Stimulated activated memory B cell treated with anti-CD40 and anti-IgM and Interleukin-4, amounts not matched to agents 10 μg/mL and 1 μg/mL and 100 μg/mL, for 72 hours (primary cell): ENCODE measurements around the gene CCR4.
A peak's percentile ranks its signal among the peaks of the same experiment; 100 is the strongest.
"Not testable (repeated sequence)": the region's sequence is repeated elsewhere in the genome, so short reads cannot be mapped to it uniquely, and the experiment has no call there.

Experiments used
- ATAC-seq: fragments of 150-1000 bp; cut with Tn5 transposase; 2 replicates; pipeline ENCODE4 v1.10.0; 2021
- H3K27ac Mint-ChIP-seq: one replicate; pipeline ENCODE4 v1.8.0; 2022; ENCODE audit warnings: mild to moderate bottlenecking, mixed read lengths
- H3K27me3 Mint-ChIP-seq: one replicate; pipeline ENCODE4 v1.8.0; 2022; ENCODE audit warnings: mixed read lengths
- H3K36me3 Mint-ChIP-seq: one replicate; pipeline ENCODE4 v1.8.0; 2022; ENCODE audit warnings: mixed read lengths
- H3K4me1 Mint-ChIP-seq: one replicate; pipeline ENCODE4 v1.8.0; 2022; ENCODE audit warnings: mixed read lengths
- H3K4me3 Mint-ChIP-seq: one replicate; pipeline ENCODE4 v1.8.0; 2022; ENCODE audit warnings: mild to moderate bottlenecking, moderate library complexity, mixed read lengths
- H3K9me3 Mint-ChIP-seq: one replicate; pipeline ENCODE4 v1.8.0; 2022; ENCODE audit warnings: mixed read lengths

Gene CCR4

GRCh38 chr3:32945598-32945997, 5.8 kb upstream of the CCR4 start:
- not testable (repeated sequence) for ATAC-seq, H3K36me3 Mint-ChIP-seq, H3K4me3 Mint-ChIP-seq, H3K27me3 Mint-ChIP-seq, H3K27ac Mint-ChIP-seq, H3K9me3 Mint-ChIP-seq
- peaks cover 11% of the 10 kb centered on the region for H3K4me1 Mint-ChIP-seq

- Mint-ChIP-seq H3K9me3 (no peaks in the 10 kb centered on the region), H3K36me3 (no peaks in the 10 kb centered on the region), H3K4me3 (no peak overlapping the region), H3K4me1 (peaks cover 22% of the 10 kb centered on the region), H3K27ac (peak overlapping the region; percentile 61), H3K27me3 (no peaks in the 10 kb centered on the region)
- ATAC-seq: peak; percentile 49
These were observed 4.3 kb upstream of the CCR4 start for GRCh38 chr3:32946973-32947788.

GRCh38 chr3:32947789-32948238, 3.6 kb upstream of the CCR4 start:
- ATAC-seq: peak; percentile 91
- Mint-ChIP-seq H3K9me3 (no peaks in the 10 kb centered on the region), H3K36me3 (no peaks in the 10 kb centered on the region), H3K27me3 (no peaks in the 10 kb centered on the region), H3K27ac (peak overlapping the region; percentile 61), H3K4me3 (no peak overlapping the region), H3K4me1 (peaks cover 24% of the 10 kb centered on the region)

- Mint-ChIP-seq H3K4me3 (no peak overlapping the region), H3K36me3 (no peaks in the 10 kb centered on the region), H3K4me1 (peaks cover 24% of the 10 kb centered on the region), H3K9me3 (no peaks in the 10 kb centered on the region), H3K27ac (no peak overlapping the region), H3K27me3 (no peaks in the 10 kb centered on the region)
- no peak for ATAC-seq
These were observed 2.6 kb upstream of the CCR4 start for GRCh38 chr3:32948625-32949445.

GRCh38 chr3:32950516-32950915, 928 bp upstream of the CCR4 start:
- H3K36me3 Mint-ChIP-seq: no peaks in the 10 kb centered on the region
- H3K4me3 Mint-ChIP-seq: no peak overlapping the region
- ATAC-seq: no peak
- H3K4me1 Mint-ChIP-seq: peaks cover 24% of the 10 kb centered on the region
- H3K27ac Mint-ChIP-seq: no peak overlapping the region
- H3K27me3 Mint-ChIP-seq: no peaks in the 10 kb centered on the region
- no peaks in the 10 kb centered on the region for H3K9me3 Mint-ChIP-seq

GRCh38 chr3:32952369-32953077, 1.1 kb downstream of the CCR4 start:
- peaks cover 20% of the 10 kb centered on the region for H3K4me1 Mint-ChIP-seq
- no peaks in the 10 kb centered on the region for H3K27me3 Mint-ChIP-seq
- no peak overlapping the region for H3K4me3 Mint-ChIP-seq
- no peaks in the 10 kb centered on the region for H3K9me3 Mint-ChIP-seq
- H3K36me3 Mint-ChIP-seq: no peaks in the 10 kb centered on the region
- no peak for ATAC-seq
- H3K27ac Mint-ChIP-seq: no peak overlapping the region

- H3K4me3 Mint-ChIP-seq: no peak overlapping the region
- no peak overlapping the region for H3K27ac Mint-ChIP-seq
- peaks cover 13% of the 10 kb centered on the region for H3K4me1 Mint-ChIP-seq
- no peak for ATAC-seq
- no peaks in the 10 kb centered on the region for H3K27me3 Mint-ChIP-seq
- H3K36me3 Mint-ChIP-seq: no peaks in the 10 kb centered on the region
- H3K9me3 Mint-ChIP-seq: no peaks in the 10 kb centered on the region
These were observed 3.1 kb downstream of the CCR4 start for GRCh38 chr3:32954506-32954905.

GRCh38 chr3:32956750-32957570, 5.5 kb downstream of the CCR4 start:
- H3K27ac Mint-ChIP-seq: no peak overlapping the region
- H3K4me3 Mint-ChIP-seq: no peak overlapping the region
- H3K9me3 Mint-ChIP-seq: no peaks in the 10 kb centered on the region
- ATAC-seq: no peak
- no peaks in the 10 kb centered on the region for H3K36me3 Mint-ChIP-seq
- peaks cover 19% of the 10 kb centered on the region for H3K4me1 Mint-ChIP-seq
- no peaks in the 10 kb centered on the region for H3K27me3 Mint-ChIP-seq

GRCh38 chr3:32958509-32958908, 7.1 kb downstream of the CCR4 start:
- no peaks in the 10 kb centered on the region for H3K9me3 Mint-ChIP-seq
- H3K36me3 Mint-ChIP-seq: no peaks in the 10 kb centered on the region
- no peaks in the 10 kb centered on the region for H3K27me3 Mint-ChIP-seq
- H3K4me3 Mint-ChIP-seq: no peak overlapping the region
- peaks cover 14% of the 10 kb centered on the region for H3K4me1 Mint-ChIP-seq
- H3K27ac Mint-ChIP-seq: no peak overlapping the region
- ATAC-seq: no peak

GRCh38 chr3:32959371-32959770, 7.9 kb downstream of the CCR4 start:
- Mint-ChIP-seq H3K4me3 (no peak overlapping the region), H3K27me3 (no peaks in the 10 kb centered on the region), H3K9me3 (no peaks in the 10 kb centered on the region), H3K4me1 (peaks cover 14% of the 10 kb centered on the region), H3K36me3 (no peaks in the 10 kb centered on the region), H3K27ac (no peak overlapping the region)
- ATAC-seq: no peak

GRCh38 chr3:32960404-32961170, 9.1 kb downstream of the CCR4 start:
- H3K9me3 Mint-ChIP-seq: peaks cover 7% of the 10 kb centered on the region
- H3K27ac Mint-ChIP-seq: peak overlapping the region; percentile 1
- peak; percentile 79 for ATAC-seq
- peaks cover 9% of the 10 kb centered on the region for H3K36me3 Mint-ChIP-seq
- no peak overlapping the region for H3K4me3 Mint-ChIP-seq
- H3K27me3 Mint-ChIP-seq: no peaks in the 10 kb centered on the region
- peaks cover 14% of the 10 kb centered on the region for H3K4me1 Mint-ChIP-seq

GRCh38 chr3:32961189-32961715, 9.8 kb downstream of the CCR4 start:
- H3K9me3 Mint-ChIP-seq: peaks cover 10% of the 10 kb centered on the region
- ATAC-seq: no peak

GRCh38 chr3:32963871-32964270, 12.4 kb downstream of the CCR4 start:
- H3K36me3 Mint-ChIP-seq: peaks cover 19% of the 10 kb centered on the region
- peaks cover 14% of the 10 kb centered on the region for H3K4me1 Mint-ChIP-seq
- H3K27ac Mint-ChIP-seq: no peak overlapping the region
- H3K4me3 Mint-ChIP-seq: no peak overlapping the region
- peaks cover 17% of the 10 kb centered on the region for H3K9me3 Mint-ChIP-seq
- no peak for ATAC-seq
- H3K27me3 Mint-ChIP-seq: no peaks in the 10 kb centered on the region

More at GRCh38 chr3:32961189-32961715, 9.8 kb downstream of the CCR4 start:
- Mint-ChIP-seq H3K27me3 (no peaks in the 10 kb centered on the region), H3K36me3 (peaks cover 11% of the 10 kb centered on the region), H3K4me3 (no peak overlapping the region), H3K4me1 (peaks cover 14% of the 10 kb centered on the region), H3K27ac (peak overlapping the region; percentile 1)

GRCh38 chr3:32964781-32965180, 13.3 kb downstream of the CCR4 start:
- not testable (repeated sequence) for ATAC-seq, H3K27ac Mint-ChIP-seq, H3K4me3 Mint-ChIP-seq, H3K27me3 Mint-ChIP-seq
- H3K4me1 Mint-ChIP-seq: peaks cover 14% of the 10 kb centered on the region
- H3K9me3 Mint-ChIP-seq: peaks cover 17% of the 10 kb centered on the region
- peaks cover 19% of the 10 kb centered on the region for H3K36me3 Mint-ChIP-seq
